Vagina (tissue), 2 donors: Measurements from ENCODE around the gene PIP4K2A. TPM values are rescaled to one million over a fixed set of nuclear protein-coding genes. Genes with fewer than 3 reads are reported as not detected.
A peak's percentile ranks its signal among the peaks of the same experiment; 100 is the strongest.

Source experiments
- DNase-seq, 2 donors: peaks; one replicate each; pipeline ENCODE4 v3.0.0-alpha.2; 2017; ENCODE audit errors: extremely low spot score in 2 of 2
- H3K27ac ChIP-seq: fragments of 200-600 bp; sonication (generic); one replicate; pipeline ENCODE4 v1.5.1; 2019
- H3K27me3 ChIP-seq: fragments of 200-600 bp; sonication (generic); one replicate; pipeline ENCODE4 v1.5.1; 2019
- H3K36me3 ChIP-seq, 2 donors: fragments of 200-600 bp; sonication (generic); one replicate each; pipeline ENCODE4 v1.5.1; 2017 to 2019
- H3K4me1 ChIP-seq: fragments of 200-600 bp; sonication (generic); one replicate; pipeline ENCODE4 v1.5.1; 2019
- H3K4me3 ChIP-seq, 2 donors: fragments of 200-600 bp; sonication (generic); 1 replicate in 1 of 2; 2 replicates in 1 of 2; pipeline ENCODE4 v1.5.1; 2016 to 2019
- H3K9me3 ChIP-seq: fragments of 200-600 bp; sonication (generic); one replicate; pipeline ENCODE4 v1.5.1; 2019
- POLR2A ChIP-seq, 2 donors: fragments of 450-650 bp; IDR thresholded peaks; one replicate each; pipeline ENCODE4 v1.6.1; 2017; ENCODE audit warnings: antibody characterized with exemption in 2 of 2, mild to moderate bottlenecking in 2 of 2, moderate library complexity in 2 of 2
- POLR2AphosphoS5 ChIP-seq, 2 donors: sonication (generic); formaldehyde crosslinking; IDR thresholded peaks; one replicate each; pipeline ENCODE4 v1.9.0; 2017; ENCODE audit warnings: antibody characterized with exemption in 2 of 2, mild to moderate bottlenecking in 2 of 2, low read depth in 1 of 2; ENCODE audit not compliant: insufficient read depth in 1 of 2
- intact Hi-C: fragments of 100-400 bp; cut with DNase I; formaldehyde crosslinking; loops from one replicate; pipeline ENCODE4 v1.15.1; 2023
- total RNA-seq: library from RNA; depleted of rRNA; stranded (reverse); fragments of >200 nt; gene quantifications from one replicate; pipeline ENCODE4 v1.2.3, GENCODE V29; 2016
- TF ChIP-seq, protein P1 (sequence below), 3 experiments: fragments of 450-650 bp in 2 of 3; fragments of 200-600 bp in 1 of 3; sonication (generic) in 1 of 3; IDR thresholded peaks; one replicate each; pipeline ENCODE4 v1.5.1; 2017 to 2019; ENCODE audit warnings: antibody characterized with exemption in 3 of 3, mild to moderate bottlenecking in 2 of 3, moderate library complexity in 2 of 3

Gene PIP4K2A
- total RNA-seq, 1 donor from 2014 or later = 20.6 TPM

DNA sequence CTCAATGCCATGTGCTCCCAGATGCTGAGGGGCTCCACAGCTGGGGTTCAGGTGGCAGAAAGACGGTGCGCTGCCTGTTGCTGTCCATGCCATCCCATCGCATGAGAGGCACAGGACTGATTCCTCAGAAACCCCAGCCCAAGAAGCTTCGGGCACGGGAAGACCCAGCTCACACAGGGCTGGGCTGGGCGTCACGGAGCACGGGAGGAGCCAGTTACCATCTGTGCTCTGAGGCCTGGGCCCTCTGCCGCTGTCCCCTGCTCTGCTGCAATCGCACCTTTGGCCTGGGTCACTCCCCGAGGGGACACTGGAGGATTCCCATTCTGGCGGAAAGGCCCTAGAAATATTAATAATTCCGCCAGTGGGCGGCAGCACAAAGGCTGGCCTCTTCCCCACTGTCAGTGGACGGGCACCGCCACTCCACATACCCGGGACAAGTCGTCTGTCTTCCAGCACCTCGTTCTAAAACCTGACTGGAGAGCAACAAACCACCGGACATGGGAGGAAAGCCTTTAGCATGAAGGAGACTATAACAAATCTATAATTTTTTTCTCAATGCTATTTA is 92.1 kb downstream of the PIP4K2A start:
- no peak overlapping the region for H3K27ac ChIP-seq
- no peaks in the 10 kb centered on the region for H3K9me3 ChIP-seq
- H3K27me3 ChIP-seq = no peaks in the 10 kb centered on the region
- no peak for DNase-seq
- intact Hi-C loops = no loop called here
- TF ChIP-seq POLR2AphosphoS5 (IDR thresholded peaks at IDR 0.05; ENCODE audit: insufficient read depth in 1 of 2, low read depth in 1 of 2) (no peak), POLR2A (IDR thresholded peaks at IDR 0.05) (no peak)
- TF ChIP-seq, protein P1, sequence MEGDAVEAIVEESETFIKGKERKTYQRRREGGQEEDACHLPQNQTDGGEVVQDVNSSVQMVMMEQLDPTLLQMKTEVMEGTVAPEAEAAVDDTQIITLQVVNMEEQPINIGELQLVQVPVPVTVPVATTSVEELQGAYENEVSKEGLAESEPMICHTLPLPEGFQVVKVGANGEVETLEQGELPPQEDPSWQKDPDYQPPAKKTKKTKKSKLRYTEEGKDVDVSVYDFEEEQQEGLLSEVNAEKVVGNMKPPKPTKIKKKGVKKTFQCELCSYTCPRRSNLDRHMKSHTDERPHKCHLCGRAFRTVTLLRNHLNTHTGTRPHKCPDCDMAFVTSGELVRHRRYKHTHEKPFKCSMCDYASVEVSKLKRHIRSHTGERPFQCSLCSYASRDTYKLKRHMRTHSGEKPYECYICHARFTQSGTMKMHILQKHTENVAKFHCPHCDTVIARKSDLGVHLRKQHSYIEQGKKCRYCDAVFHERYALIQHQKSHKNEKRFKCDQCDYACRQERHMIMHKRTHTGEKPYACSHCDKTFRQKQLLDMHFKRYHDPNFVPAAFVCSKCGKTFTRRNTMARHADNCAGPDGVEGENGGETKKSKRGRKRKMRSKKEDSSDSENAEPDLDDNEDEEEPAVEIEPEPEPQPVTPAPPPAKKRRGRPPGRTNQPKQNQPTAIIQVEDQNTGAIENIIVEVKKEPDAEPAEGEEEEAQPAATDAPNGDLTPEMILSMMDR (IDR thresholded peaks at IDR 0.05) = no peak
- H3K36me3 ChIP-seq = no peaks in the 10 kb centered on the region
- peaks cover 41% of the 10 kb centered on the region for H3K4me1 ChIP-seq
- no peak overlapping the region for H3K4me3 ChIP-seq

DNA sequence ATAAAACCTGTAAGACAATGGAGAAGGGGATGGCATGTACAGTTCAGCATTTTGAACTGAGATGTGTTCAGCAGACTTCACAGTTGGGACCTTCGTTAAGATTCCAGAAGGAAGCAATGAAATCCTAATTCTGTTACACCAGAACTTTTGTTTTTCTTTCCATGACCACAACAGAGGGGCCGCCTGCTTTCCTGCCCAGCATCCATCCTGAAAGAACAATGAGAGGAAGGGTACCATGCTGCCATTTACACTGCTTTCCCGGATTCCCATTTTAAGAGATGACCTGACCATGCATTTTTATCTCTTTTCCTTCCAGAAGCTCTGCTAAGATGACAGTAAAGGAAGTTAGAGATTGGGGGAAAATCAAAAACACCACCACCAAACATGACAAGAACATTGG is 92.7 kb downstream of the PIP4K2A start:
- peaks cover 42% of the 10 kb centered on the region for H3K4me1 ChIP-seq
- no peaks in the 10 kb centered on the region for H3K27me3 ChIP-seq
- no peak for DNase-seq
- intact Hi-C loops = loop anchor here (2.0 kb wide), 1 partner anchor 93 kb away; the partner anchor contains the start of gene PIP4K2A
- no peak overlapping the region for H3K4me3 ChIP-seq
- peak overlapping the region; percentile 66 for H3K27ac ChIP-seq
- H3K9me3 ChIP-seq = no peaks in the 10 kb centered on the region
- no peaks in the 10 kb centered on the region for H3K36me3 ChIP-seq
- TF ChIP-seq POLR2AphosphoS5 (IDR thresholded peaks at IDR 0.05; ENCODE audit: insufficient read depth in 1 of 2, low read depth in 1 of 2) = no peak

DNA sequence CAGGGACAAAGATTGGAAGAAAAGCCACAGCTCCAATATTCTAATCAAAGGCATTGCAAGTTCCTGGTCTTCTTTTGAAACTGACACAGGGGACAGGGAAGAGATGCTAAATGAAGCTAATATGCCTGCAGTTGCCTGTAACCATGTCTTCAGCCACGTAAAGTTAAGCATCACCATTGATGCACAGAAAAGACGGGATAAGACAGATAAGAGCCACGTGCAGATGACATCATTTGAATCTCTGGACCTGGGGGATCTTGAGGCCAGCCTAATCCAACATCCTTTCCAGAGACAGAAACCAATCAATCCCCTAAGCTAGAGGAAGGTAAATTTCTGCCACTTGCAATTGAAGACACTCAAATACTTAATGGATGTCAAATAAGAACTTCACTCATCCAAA is 93.4 kb downstream of the PIP4K2A start:
- DNase-seq = no peak
- Histone ChIP-seq H3K9me3 (no peaks in the 10 kb centered on the region), H3K27me3 (no peaks in the 10 kb centered on the region), H3K4me3 (no peak overlapping the region), H3K36me3 (no peaks in the 10 kb centered on the region), H3K4me1 (peaks cover 43% of the 10 kb centered on the region), H3K27ac (peak overlapping the region; percentile 66)
- intact Hi-C loops = loop anchor here (2.0 kb wide), 1 partner anchor 94 kb away; the partner anchor contains the start of gene PIP4K2A
- TF ChIP-seq, protein P1 (IDR thresholded peaks at IDR 0.05) = no peak
- no peak for TF ChIP-seq POLR2AphosphoS5 (IDR thresholded peaks at IDR 0.05; ENCODE audit: insufficient read depth in 1 of 2, low read depth in 1 of 2)

DNA sequence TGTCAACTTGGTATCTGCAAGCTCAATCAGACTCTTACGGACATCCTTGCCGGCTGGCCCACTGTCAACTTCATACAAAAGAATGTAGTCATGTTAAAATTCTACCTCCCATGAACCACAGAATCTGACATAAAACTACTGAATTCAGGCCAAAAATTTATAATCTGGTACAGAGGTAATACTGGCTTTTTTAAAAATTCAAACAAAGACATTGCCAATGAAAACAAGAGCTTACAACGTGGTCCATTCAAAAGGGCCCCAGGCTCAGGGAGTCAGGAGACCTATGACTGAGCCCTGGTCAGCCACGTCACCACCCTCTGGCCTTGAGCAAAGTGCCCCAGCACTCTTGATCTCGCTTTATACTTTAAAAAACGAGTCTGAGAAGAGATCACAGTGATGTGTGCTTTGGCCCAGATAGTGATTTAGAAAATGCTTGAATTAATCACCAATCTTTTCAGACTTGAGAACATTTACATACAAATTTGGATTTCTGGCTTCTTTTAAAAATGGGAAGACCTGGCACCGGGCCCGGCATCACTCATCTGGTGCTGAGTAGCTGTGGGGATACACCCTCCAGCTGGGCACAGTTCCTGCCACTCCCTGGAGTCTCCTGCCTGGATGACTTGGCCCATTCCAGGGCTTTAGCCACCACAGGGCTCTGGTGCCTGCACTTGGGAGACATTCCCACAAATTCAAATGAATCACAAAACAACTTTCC is 94.1 kb downstream of the PIP4K2A start:
- intact Hi-C loops = loop anchor here (2.0 kb wide), 1 partner anchor 95 kb away; the partner anchor contains the start of gene PIP4K2A
- H3K36me3 ChIP-seq = no peaks in the 10 kb centered on the region
- H3K27me3 ChIP-seq = no peaks in the 10 kb centered on the region
- H3K4me1 ChIP-seq = peaks cover 49% of the 10 kb centered on the region
- no peak overlapping the region for H3K4me3 ChIP-seq
- H3K9me3 ChIP-seq = no peaks in the 10 kb centered on the region
- TF ChIP-seq, protein P1 (IDR thresholded peaks at IDR 0.05) = no peak
- TF ChIP-seq POLR2A (IDR thresholded peaks at IDR 0.05) (no peak), POLR2AphosphoS5 (IDR thresholded peaks at IDR 0.05; ENCODE audit: insufficient read depth in 1 of 2, low read depth in 1 of 2) (peak in 1 of 2 donors; percentile 23)
- peak overlapping the region; percentile 66 for H3K27ac ChIP-seq
- DNase-seq = no peak

DNA sequence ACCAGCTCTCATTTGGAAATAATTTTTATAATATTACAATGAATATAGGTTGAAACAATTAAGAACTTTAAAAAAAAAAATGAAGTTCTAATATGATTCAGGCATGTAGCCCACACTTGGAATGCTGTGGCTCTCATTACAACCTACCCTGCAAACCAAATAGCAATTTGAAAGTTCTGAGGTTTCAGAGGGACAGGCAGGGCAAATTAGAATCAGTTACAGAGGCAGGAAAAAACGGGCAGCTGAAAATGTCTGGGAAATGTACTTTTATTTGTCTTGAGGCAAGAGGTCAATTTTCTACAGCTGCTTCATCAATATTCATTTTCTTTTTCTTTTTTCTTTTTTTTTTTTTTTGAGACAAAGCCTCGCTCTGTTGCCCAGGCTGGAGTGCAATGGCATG is 95.3 kb downstream of the PIP4K2A start:
- Histone ChIP-seq H3K27me3 (no peaks in the 10 kb centered on the region), H3K27ac (no peak overlapping the region), H3K4me1 (peaks cover 60% of the 10 kb centered on the region), H3K4me3 (no peak overlapping the region), H3K9me3 (no peaks in the 10 kb centered on the region), H3K36me3 (no peaks in the 10 kb centered on the region)
- TF ChIP-seq POLR2A (IDR thresholded peaks at IDR 0.05) (no peak), POLR2AphosphoS5 (IDR thresholded peaks at IDR 0.05; ENCODE audit: insufficient read depth in 1 of 2, low read depth in 1 of 2) (no peak)
- TF ChIP-seq, protein P1 (IDR thresholded peaks at IDR 0.05) = no peak
- no peak for DNase-seq
- intact Hi-C loops = no loop called here
